GM21786 (cell line): ENCODE data around the gene ADPRM.
"Not testable (repeated sequence)": the region's sequence is repeated elsewhere in the genome, so short reads cannot be mapped to it uniquely, and the experiment has no call there.

Experiments used
- ATAC-seq: cut with Tn5 transposase; IDR thresholded peaks from one replicate; pipeline ENCODE4 v1.9.1; 2021; ENCODE audit not compliant: unreplicated experiment

The ADPRM gene, protein sequence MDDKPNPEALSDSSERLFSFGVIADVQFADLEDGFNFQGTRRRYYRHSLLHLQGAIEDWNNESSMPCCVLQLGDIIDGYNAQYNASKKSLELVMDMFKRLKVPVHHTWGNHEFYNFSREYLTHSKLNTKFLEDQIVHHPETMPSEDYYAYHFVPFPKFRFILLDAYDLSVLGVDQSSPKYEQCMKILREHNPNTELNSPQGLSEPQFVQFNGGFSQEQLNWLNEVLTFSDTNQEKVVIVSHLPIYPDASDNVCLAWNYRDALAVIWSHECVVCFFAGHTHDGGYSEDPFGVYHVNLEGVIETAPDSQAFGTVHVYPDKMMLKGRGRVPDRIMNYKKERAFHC

DNA sequence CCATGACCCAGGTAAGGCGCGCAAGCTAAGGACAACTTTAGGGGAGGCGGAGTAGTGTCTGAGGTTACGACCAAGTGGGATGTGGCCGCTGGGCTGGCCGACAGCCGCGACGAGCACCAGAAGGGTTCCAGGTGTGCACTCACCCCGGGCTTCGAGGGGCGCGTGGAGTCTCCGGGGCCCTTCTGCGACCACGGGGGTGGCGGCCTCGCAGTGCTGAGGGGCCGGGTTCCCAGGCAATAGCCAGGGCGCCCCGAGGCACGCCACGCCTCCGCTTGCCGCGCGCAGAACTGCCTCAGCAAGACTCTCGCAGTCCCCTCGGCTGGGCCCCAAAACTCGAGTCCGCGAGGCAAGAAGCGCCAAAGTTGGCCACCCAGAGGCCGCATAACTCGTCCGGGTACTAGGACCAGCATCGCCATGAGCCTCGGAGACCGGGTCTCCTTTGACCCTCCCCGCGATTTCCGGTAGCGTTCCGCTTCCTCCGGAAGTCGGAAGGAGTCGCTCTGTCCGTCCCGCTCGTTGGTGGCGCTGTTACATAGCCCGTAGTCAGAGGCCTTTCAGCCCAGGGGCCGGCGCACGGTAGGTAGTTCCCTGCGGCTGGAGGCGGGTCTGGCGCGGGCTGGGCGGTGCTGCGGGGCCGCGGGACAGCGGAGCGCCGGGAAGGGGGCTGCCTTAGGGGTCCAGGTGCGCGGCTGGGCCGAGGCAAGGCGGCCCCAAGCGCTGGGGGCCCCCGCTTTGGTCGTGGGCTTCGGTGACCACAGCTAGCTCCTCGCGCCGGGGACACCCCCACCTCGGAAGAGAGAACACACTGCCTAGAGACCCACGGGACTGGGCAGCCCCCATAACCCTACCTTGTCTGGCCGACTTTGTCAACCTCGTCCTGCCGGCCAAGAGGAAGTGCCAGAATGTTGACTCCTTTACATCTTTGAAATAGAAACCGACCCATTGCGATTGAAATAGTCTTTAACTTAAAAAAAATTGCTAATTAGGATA, at the start of gene ADPRM, which contains the start of gene SCO1:
Gene ADPRM (plus strand): TSS at position 503 of the 990 bp plus-strand sequence. CDS start 7,333 bp downstream, outside the sequence.
Gene SCO1 (minus strand): TSS at position 442 of the 990 bp plus-strand sequence. CDS start 26 bp downstream, at position 416.
- ATAC-seq = peak; percentile 93

DNA sequence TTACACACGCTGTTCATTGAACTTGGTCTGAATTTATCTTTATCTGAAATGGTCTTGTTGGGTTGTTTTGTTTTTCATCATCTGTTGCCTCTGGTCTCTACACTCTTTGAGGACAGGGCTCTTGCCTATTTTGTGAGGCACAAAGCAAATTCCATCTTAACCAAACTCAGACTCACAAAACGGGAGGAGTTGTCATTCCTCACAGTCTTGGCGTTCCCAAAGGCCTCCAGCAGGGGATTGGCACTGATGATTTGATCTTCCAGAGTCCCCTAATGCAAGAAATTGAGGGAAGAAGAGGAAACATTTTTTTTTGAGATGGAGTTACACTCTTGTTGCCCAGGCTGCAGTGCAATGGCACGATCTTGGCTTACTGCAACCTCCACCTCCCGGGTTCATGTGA, 49.0 kb upstream of the ADPRM start:
- ATAC-seq = no peak

DNA sequence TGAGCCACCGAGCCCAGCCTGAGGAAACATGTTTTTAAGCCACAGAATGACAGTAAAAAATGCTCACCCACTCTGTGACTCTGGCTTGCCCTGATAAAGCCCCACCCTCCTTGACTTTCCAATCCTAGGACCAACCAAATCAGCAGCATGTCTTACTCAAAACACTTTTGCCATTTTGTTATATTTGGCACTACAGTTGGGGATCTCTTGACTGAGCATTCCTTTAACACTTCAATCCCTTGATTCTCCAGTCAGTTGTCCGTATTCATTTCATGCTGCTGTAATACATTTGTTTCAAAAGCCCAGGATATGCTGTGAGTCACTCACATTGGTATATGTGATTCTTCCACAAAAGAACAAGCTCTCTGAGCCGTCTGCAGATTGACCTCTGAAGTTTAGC, 48.4 kb upstream of the ADPRM start:
- ATAC-seq = no peak

DNA sequence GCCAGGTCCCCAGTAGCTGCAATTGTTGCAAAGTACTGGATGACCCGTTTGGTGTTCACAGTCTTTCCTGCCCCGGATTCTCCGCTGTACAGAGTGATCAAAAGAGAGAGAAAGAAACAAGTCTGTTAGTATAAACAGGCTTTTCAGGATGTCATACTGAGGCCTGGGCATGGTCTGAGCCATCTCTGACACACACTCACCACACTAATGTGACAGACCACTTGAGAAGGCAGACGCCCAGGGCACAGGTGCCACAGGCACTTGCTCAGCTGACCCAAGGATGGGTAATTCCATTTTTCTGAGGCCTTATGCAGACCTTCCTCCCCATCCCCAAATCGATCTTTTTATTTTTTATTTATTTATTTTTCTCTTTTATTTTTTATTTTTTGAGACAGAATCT, 47.8 kb upstream of the ADPRM start:
- ATAC-seq = no peak

DNA sequence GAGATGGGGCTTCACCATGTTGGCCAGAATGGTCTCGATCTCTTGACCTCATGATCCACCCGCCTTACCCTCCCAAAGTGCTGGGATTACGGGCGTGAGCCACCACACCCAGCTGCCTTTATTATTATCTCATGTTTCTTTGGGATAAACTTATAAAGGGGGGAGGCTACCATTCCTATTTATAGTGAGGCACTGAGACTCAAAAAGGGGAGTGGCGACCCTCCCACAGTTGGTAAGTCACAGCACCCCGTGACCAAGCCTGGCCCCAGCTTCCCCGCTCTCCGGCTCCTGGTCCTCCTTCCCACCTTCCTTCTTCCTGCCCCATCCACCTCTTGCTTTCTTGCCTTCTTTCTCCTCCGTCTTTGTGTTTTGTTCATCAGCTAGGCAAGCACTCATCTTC, 45.5 kb upstream of the ADPRM start:
- ATAC-seq = no peak

DNA sequence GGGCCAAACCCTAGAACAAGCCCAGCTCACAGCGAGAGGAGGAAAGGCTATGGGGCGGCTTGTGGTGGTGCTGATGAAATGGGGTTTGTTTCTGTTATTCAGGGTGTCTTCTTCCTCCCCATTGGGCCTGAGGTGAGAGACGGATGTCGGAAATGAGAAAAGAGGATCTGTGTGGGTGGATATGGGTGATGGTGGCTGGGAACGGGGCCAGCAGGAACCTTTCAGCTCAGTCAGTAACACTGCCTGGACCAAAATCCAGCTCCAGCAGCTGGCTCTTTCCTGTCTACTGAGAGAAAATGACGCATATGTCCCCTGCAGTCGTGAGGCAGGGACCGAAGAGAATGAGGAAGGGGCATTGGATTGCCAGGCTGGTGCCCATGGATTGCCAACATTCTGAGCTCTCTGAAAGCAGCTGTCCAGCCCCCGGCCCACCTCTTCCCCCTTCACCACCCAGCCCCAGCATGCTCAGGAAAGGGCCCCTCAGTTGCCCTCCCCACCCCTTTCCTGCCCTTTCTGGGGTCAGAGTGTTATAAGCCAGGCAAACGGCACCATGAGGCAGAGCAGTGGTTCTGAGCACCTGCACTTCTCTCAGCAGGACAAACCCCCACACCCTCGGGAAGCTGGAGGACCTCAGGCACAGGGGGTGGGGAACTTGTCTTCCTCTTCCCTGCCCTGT, 44.3 kb upstream of the ADPRM start:
- ATAC-seq = no peak

DNA sequence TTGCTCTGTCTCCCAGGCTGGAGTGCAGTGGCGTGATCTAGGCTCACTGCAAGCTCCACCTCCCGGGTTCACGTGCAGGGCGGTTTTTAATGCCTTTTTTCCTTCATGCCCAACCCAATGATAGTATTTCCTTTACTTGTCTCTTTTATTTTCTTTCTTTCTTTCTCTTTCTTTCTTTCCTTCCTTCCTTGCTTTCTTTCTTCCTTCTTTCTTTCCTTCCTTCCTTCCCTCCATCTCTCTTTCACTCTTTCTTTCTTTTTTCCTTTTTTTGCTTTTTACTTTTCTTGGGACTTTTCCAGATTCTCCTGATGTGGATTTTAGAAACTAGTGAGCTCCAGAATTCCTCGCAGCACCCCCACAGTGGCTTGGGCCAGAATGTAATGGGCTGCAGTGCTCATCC, 43.4 kb upstream of the ADPRM start:
- no peak for ATAC-seq

DNA sequence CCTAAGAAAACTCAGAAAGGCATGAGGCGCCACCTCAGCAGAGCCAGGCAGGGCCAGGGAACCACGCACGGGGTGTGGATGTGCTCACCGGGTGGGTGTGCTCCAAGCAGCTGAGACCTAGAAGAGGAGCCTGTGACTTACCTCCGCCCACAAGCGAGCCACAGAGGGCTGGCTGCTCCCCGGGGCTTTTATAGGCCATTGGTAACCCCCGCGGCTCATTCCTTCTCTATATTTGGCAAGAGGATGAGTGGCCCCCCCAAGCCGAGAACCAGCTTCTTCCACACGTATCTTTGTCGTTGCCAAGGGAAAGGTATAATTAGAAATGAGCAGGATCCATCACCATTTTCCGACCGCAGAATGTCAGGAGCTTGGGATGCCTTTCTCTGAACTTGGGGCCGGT, 40.2 kb upstream of the ADPRM start, which contains the start of gene MYH3:
Gene MYH3 (minus strand): TSS at position 162 of the 400 bp plus-strand sequence. CDS start 2,245 bp downstream, outside the sequence.
- no peak for ATAC-seq

DNA sequence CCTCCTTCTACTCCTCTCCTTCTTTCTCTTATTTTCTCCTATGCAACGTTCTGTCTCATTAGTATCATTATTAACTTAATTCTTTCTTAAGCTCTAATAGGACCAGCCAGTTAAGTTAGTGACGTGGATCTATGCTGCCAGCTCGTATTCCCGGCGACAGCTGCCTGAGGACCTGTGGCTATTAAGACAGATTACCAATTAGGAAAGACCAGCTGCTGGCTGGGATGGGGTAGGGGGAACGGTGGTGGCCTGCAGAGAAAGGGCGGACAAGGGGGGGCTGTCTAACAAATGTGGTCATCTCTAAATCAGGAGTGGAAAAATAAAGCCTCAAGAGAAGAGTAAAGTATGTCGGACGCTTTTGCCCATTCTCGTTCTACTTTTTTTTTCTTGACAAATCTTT, 39.5 kb upstream of the ADPRM start:
- ATAC-seq = no peak

DNA sequence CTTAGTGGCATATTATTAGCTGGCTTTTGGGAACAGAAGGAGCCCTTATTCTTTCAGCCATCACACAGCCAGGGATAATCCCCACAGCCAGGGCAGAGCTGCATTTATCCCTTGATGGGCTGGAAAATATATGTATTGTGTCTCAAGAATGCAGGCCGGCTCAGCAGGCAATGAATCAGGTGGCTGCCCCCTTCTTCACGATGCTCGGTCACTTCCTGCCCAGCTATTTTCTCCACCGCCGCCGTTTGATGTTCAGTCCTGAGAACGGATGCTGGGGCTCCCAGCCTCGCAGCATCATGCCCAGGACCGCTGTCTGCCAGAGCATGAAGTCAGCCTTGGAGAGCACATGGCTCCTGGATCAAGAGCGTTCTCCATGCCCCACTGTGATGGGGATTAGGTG, 36.0 kb upstream of the ADPRM start:
- ATAC-seq = no peak

DNA sequence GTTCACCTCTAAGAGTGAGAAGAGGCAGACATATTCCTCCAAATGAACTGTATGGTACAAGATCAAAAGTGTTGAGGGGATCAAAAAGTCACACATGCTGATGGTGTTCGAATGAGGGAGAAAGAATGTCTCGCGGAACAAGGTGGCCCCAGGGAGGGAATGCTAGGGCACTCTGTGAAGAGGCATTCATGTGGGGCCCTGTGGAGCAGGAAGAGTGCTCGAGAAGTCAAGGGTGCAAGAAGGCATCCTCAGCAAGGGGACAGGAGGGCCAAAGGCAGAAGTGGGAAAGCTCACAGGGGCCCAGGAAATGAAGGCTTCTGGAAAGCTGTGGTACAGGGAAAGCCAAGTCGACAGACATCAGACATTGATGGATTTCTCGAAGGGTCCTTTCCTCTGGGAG, 34.2 kb upstream of the ADPRM start:
- no peak for ATAC-seq

DNA sequence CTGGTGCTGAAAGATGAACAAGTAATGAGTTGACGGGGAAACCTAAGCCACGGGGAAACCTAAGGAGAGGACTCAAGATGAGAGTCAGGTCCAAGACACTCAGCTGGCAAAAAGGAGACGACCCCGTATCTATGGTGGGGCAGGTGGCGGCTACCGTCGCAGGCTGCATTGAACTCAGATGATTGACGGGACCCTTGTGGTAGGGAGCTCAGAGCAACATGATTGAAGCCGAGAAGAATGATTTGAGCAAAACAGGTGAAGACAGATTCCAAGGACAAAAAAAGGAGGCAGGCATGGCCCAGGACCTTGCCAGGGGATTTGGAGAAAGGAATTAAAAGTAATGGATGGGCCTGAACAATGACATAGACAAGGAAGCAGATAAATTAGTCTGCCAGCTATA, 32.8 kb upstream of the ADPRM start:
- no peak for ATAC-seq

DNA sequence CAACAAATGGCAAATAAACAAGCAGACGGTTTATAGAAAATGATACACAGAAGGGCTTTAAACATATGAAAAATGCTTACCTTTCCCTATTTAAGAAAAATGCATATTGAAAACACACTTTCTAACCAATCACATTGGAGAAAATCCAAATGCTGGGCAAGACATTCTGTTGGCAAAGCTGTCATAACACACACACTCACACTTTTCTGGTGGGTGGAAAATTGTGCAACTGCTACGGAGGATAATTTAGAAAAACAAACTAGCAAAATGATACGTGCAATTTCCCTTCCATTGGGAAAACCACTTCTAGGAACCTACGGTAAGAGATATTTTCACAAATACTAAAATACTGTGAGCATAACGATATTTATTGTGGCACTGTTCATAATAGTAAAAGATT, 30.5 kb upstream of the ADPRM start:
- ATAC-seq = no peak

DNA sequence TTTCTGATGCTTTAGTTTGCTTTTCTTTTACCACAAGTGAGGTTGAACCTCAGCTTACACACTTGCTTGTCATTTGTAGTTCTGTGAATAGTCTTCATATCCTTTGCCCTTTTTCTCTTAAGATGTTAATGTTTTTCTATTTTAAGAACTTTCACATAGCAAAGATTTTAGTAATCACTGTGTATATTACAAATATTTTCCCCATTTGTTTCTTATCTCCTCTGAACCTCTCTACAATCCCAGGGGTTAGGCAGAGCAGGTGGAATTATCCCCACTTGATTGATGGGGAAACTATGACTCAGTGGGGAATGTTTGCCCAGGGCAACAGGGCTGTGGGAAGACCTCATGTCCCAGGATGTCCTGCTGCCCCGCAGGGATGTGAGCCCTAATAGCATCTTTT, 28.6 kb upstream of the ADPRM start:
- ATAC-seq = no peak

DNA sequence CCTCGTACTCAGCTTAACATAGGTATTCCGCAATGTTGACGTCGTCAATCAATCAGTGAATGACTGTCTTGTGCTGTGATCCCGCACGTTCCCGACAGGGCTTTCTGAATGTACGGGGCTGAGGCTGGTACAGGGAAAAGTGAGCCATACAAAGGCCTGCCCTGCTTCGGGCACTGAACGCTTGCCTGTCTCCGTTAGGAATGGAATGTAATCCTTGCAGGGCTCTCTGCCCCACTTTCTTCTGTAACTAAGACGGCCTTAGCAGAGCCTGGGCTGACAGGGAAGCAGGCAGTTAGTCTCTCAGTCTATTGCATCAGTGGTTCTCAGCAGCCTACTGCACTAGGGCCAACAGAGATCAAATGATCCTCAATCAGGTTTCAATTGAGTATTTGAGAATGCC, 24.1 kb upstream of the ADPRM start:
- no peak for ATAC-seq

DNA sequence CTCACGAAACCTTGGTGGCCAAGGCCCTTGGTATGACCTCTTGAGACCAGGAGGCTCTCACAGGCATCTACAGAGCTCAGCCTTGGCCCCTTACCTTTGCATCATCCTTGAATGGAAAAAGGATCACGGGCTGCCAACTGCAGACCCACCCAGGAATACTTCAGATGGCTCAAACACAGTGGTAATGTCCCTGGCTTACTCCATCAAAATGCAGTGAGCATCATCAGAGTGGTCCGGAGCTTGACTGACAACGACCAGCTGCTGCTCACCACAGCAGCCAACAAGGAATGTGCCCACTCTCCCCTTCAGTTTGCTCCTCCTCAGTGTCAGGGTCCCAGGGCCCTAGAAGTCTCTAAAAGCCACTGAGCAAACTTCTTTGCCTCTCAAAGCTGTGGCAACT, 22.7 kb upstream of the ADPRM start:
- no peak for ATAC-seq

DNA sequence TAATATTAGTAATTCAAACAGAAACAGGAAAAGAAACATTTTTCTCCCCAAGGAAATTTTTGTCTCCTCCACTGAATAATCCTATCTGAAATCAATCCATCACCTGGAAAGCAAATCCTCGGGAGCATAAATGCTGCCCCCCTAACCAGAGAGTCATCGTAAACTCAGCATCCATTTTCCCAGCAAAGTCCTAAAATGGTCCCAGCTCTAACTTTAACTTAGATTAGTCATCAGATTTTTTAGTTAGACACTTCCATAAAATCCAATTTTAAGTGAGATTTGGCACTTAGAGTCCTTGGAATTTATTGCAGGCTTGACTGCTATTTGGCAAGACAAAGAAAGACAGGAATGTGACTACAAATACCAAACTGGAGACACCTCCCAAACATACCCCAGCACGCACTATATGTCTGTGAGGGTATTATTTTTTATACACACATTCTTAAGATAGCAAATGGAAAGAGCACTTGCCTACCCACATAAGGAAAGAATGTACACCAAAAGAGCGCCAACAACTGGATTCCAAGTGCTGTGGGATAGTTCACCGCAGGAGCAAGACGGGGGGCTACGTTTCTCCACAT, 15.4 kb upstream of the ADPRM start:
- no peak for ATAC-seq

DNA sequence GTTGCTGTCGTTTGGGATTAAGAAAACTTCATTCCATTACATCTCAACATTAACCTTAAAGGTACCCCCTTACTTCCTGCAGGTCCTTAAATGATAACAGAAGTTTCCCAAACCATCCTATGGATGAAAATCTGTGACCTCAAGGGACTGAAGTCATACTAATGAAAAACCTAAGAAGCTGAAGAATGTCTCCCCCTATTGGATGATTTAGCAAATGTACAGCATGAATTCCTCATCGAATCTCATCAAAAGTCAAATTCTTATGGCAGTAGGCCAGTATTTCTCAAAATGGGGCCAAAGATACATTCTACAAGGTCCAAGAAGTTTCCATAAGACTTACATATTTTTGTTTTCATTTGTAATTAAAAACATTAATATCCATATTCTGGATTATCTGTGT, 13.5 kb upstream of the ADPRM start:
- no peak for ATAC-seq

DNA sequence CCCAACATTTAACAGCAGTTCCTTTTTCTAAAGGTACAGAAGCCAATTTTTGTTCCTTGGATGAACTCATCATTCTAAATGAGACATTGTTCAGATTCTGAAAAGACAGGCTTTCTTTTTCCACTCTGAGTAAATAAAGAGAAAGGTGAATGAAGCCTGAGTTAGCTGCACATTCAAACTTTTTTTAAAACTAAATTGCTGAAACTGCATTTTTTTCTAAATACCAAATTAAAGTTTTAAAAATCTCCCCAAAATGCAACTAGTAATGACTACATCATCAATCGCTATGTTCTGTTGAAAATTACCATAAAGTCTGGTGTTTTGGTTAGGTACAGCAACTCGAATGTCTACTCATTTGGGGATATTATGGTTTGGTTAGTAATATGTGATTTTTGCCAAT, 9.9 kb upstream of the ADPRM start:
- ATAC-seq = no peak

DNA sequence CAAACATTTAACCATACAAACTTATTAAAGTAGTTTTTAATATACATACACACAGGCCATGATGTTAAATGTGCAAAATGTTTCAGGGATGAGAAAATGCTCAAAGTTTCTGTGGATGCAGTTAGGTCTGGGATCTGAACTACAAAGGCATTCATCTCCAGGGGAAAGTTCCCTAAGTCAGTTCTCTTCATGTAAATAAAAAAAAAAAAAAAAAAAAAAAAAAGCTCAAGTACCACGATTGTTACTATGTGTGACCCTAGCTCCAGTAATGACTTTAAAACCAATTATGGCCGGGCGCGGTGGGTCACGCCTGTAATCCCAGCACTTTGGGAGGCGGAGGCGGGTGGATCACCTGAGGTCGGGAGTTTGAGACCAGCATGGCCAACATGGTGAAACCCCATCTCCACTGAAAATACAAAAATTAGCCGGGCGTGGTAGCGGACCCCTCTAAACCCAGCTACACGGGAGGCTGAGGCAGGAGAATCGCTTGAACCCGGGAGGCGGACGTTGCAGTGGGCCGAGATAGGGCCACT, 1.5 kb upstream of the ADPRM start:
- not testable (repeated sequence) for ATAC-seq
